Posterior vena cava (tissue), 2 donors: ENCODE data around the gene DPP10. TPM values are rescaled to one million over a fixed set of nuclear protein-coding genes. Genes with fewer than 3 reads are reported as not detected.

Experiments used
- DNase-seq: peaks from one replicate; pipeline ENCODE4 v3.0.0-alpha.2; 2020; ENCODE audit warnings: low spot score
- intact Hi-C, 2 donors: fragments of 100-400 bp; cut with DNase I; formaldehyde crosslinking; loops; one replicate each; pipeline versions ENCODE4 v1.14.1 to v1.14.2; 2022 to 2023
- total RNA-seq, 2 donors: library from RNA; stranded (reverse); fragmentation: NEBNext Ultra II Directional; extraction: Animal tissue kit (Norgen Biotek cat#: 25700); gene quantifications; one replicate each; pipeline ENCODE4 v1.2.1, GENCODE V29; 2021
- donor health status: DM: yes; HTN: yes; CAD: no.
- donor health status: DM: yes; HTN: yes; CAD: no.

DPP10 gene
- total RNA-seq, 2 donors from 2014 or later = not detected

GRCh38 chr2:115560666-115561065, 1118.2 kb downstream of the DPP10 start:
- intact Hi-C loops = no loop called here
- no peak for DNase-seq

GRCh38 chr2:115568643-115569042, 1126.2 kb downstream of the DPP10 start:
- intact Hi-C loops = no loop called here
- no peak for DNase-seq

- intact Hi-C loops = no loop called here
- no peak for DNase-seq
These were observed 1127.1 kb downstream of the DPP10 start for GRCh38 chr2:115569547-115569946.

- intact Hi-C loops = no loop called here
- DNase-seq = no peak
These were observed 1130.3 kb downstream of the DPP10 start for GRCh38 chr2:115572746-115573145.

GRCh38 chr2:115573756-115574155, 1131.3 kb downstream of the DPP10 start:
- no peak for DNase-seq
- intact Hi-C loops = no loop called here

- DNase-seq = no peak
- intact Hi-C loops = no loop called here
These were observed 1132.2 kb downstream of the DPP10 start for GRCh38 chr2:115574667-115575066.

GRCh38 chr2:115580784-115581183, 1138.3 kb downstream of the DPP10 start:
- intact Hi-C loops = no loop called here

GRCh38 chr2:115584507-115584906, 1142.1 kb downstream of the DPP10 start:
- DNase-seq = no peak
- intact Hi-C loops = no loop called here

More at GRCh38 chr2:115580784-115581183, 1138.3 kb downstream of the DPP10 start:
- DNase-seq = no peak

GRCh38 chr2:115596659-115597375, 1154.4 kb downstream of the DPP10 start:
- DNase-seq = no peak
- intact Hi-C loops = no loop called here

- DNase-seq = no peak
- intact Hi-C loops = no loop called here
These were observed 1160.8 kb downstream of the DPP10 start for GRCh38 chr2:115603285-115603684.

GRCh38 chr2:115606350-115606749, 1163.9 kb downstream of the DPP10 start:
- no peak for DNase-seq
- intact Hi-C loops = no loop called here

GRCh38 chr2:115609978-115610377, 1167.5 kb downstream of the DPP10 start:
- intact Hi-C loops = no loop called here
- DNase-seq = no peak

GRCh38 chr2:115610888-115611287, 1168.4 kb downstream of the DPP10 start:
- intact Hi-C loops = no loop called here
- no peak for DNase-seq

- intact Hi-C loops = no loop called here
- no peak for DNase-seq
These were observed 1181.9 kb downstream of the DPP10 start for GRCh38 chr2:115624332-115624731.

GRCh38 chr2:115634578-115634977, 1192.1 kb downstream of the DPP10 start:
- intact Hi-C loops = no loop called here
- no peak for DNase-seq

- DNase-seq = no peak
- intact Hi-C loops = no loop called here
These were observed 1193.0 kb downstream of the DPP10 start for GRCh38 chr2:115635430-115635829.

GRCh38 chr2:115649731-115650130, 1207.3 kb downstream of the DPP10 start:
- intact Hi-C loops = no loop called here
- DNase-seq = no peak

- intact Hi-C loops = no loop called here
These were observed 1208.4 kb downstream of the DPP10 start for GRCh38 chr2:115650827-115651226.

GRCh38 chr2:115652652-115653051, 1210.2 kb downstream of the DPP10 start:
- intact Hi-C loops = no loop called here
- DNase-seq = no peak

More at GRCh38 chr2:115650827-115651226, 1208.4 kb downstream of the DPP10 start:
- DNase-seq = no peak

GRCh38 chr2:115654362-115654761, 1211.9 kb downstream of the DPP10 start:
- DNase-seq = no peak
- intact Hi-C loops = no loop called here

GRCh38 chr2:115678129-115678528, 1235.7 kb downstream of the DPP10 start:
- intact Hi-C loops = no loop called here

GRCh38 chr2:115684345-115684744, 1241.9 kb downstream of the DPP10 start:
- intact Hi-C loops = no loop called here
- DNase-seq = no peak

More at GRCh38 chr2:115678129-115678528, 1235.7 kb downstream of the DPP10 start:
- no peak for DNase-seq
